ENCODE data around the gene ADCY10. TPM values are rescaled to one million over a fixed set of nuclear protein-coding genes. Genes with fewer than 3 reads are reported as not detected.

ADCY10 gene
- total and polyA plus RNA-seq, 2 of the 4 experiments (the other 2 are of a cell fraction), result under 0.01 to 0.03 TPM

DNA sequence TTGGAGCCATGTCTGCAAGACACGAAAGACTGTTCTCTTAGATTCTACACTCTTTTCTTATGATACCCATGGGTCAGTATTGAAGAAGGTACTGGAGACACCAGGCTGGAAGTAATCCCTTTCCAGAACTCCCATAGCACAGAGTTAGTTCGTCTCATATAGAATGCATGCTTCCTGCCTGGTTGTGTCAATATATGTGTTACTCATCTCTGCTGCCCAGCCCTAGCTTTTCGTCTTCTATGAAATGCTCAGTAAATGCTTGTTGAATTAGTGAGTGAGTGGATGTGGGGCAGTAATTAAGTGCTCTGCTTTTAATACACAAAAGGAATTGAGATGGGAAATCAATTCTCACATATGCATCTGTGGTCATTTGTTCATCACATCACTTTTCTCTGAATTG lies 32.1 kb downstream of the ADCY10 start:
- no CpG with 5 or more reads among the region's 3 CpGs for WGBS, 2 experiments (ENCODE audit: extremely low coverage in 2 of 2, insufficient read length in 1 of 2)
- Histone ChIP-seq H2BK5ac (ENCODE audit: low read depth, low read length, poor library complexity, severe bottlenecking) (peak overlapping the region; percentile 4), H3K56ac (ENCODE audit: extremely low read depth, insufficient read depth, low read length) (no peak overlapping the region), H3K9me1 (ENCODE audit: insufficient read depth, low read length) (peaks cover 3% of the 10 kb centered on the region; the same call in 1 of the 2 replicates), H3K4me2 (ENCODE audit: low read depth, low read length) (peak overlapping the region; percentile 52; the same call in 1 of the 2 replicates), H3K27me3 (ENCODE audit: control insufficient read depth, insufficient read depth, low read length) (no peaks in the 10 kb centered on the region), H2AK5ac (ENCODE audit: low read depth, low read length) (no peak overlapping the region), H4K5ac (ENCODE audit: low read depth, low read length) (peak overlapping the region; percentile 40; the same call in 1 of the 2 replicates), H3K4ac (ENCODE audit: low read depth, low read length) (no peak overlapping the region; the same call in 1 of the 2 replicates), H3K79me1 (ENCODE audit: low read depth in 1 of 2, low read length in 2 of 2) (no peaks in the 10 kb centered on the region), H3K23ac (ENCODE audit: low read depth, low read length) (no peak overlapping the region), H4K20me1 (ENCODE audit: insufficient read depth, low read length) (no peaks in the 10 kb centered on the region), H4K91ac (ENCODE audit: insufficient read depth, low read depth, low read length) (no peak overlapping the region), H4K8ac (ENCODE audit: low read depth in 2 of 2, low read length in 2 of 2) (no peak overlapping the region), H2BK15ac (ENCODE audit: low read depth, low read length) (no peak overlapping the region), H3K4me1 (ENCODE audit: control insufficient read depth, insufficient read depth, low read length) (peaks cover 10% of the 10 kb centered on the region), H3K9ac (ENCODE audit: low read depth, low read length) (no peak overlapping the region), H3K14ac (replicated peaks; ENCODE audit: low read depth, low read length) (0 out of 2 replicates have a peak overlapping the region, but pooled peaks have one; percentile 12), H3K9me3 (ENCODE audit: control insufficient read depth, insufficient read depth, low read length) (no peaks in the 10 kb centered on the region), H2BK20ac (ENCODE audit: low read depth, low read length) (no peak overlapping the region), H3K36me3 (ENCODE audit: control insufficient read depth, insufficient read depth, low read length) (no peaks in the 10 kb centered on the region), H2AK9ac (replicated peaks; ENCODE audit: low read depth, low read length, poor library complexity) (no peak overlapping the region), H3K18ac (ENCODE audit: low read depth, low read length) (peak overlapping the region; percentile 56; the same call in 1 of the 2 replicates), H2AFZ (replicated peaks; ENCODE audit: low read length, poor library complexity) (no peak overlapping the region), H3K27ac (ENCODE audit: insufficient read depth, low read length) (no peak overlapping the region), H3K4me3 (ENCODE audit: insufficient read depth, low read depth, low read length) (no peak overlapping the region), H2BK120ac (ENCODE audit: low read depth, low read length) (no peak overlapping the region)
- DNase-seq (peak; percentile 64), ATAC-seq (ENCODE audit: low read depth) (peak; percentile 87)
- dilution Hi-C loops (cut with HindIII; ENCODE audit: low sequenced_read_pairs, unreplicated experiment), result no loop called here
- BruUV-seq (replicated peaks), result no TSS peak
- ChIA-PET POLR2A (ENCODE audit: unreplicated experiment) (no interaction called here), CTCF (interaction anchor here (0.6 to 1.4 kb wide), 2 partner anchors 20 to 35 kb away, joined by 3 to 8 read pairs; no protein-coding TSS in a partner anchor)
- in situ Hi-C loops (cut with MboI; ENCODE audit: low sequenced_read_pairs), result no loop called here
- intact Hi-C loops (cut with micrococcal nuclease), result no loop called here
- TF ChIP-seq SMC3 (IDR thresholded peaks at IDR 0.05; ENCODE audit: low read depth, low read length), result no peak
- TF ChIP-seq MXI1 (IDR thresholded peaks at IDR 0.05; ENCODE audit: borderline replicate concordance, low read depth, low read length), result no peak
- TF ChIP-seq RAD21 (IDR thresholded peaks at IDR 0.05; ENCODE audit: low read length), result no peak
- TF ChIP-seq FOS (IDR thresholded peaks at IDR 0.05; ENCODE audit: low read depth, low read length), result no peak
- TF ChIP-seq CHD1 (IDR thresholded peaks at IDR 0.05; ENCODE audit: low read depth, low read length), result no peak
- TF ChIP-seq, protein P1, sequence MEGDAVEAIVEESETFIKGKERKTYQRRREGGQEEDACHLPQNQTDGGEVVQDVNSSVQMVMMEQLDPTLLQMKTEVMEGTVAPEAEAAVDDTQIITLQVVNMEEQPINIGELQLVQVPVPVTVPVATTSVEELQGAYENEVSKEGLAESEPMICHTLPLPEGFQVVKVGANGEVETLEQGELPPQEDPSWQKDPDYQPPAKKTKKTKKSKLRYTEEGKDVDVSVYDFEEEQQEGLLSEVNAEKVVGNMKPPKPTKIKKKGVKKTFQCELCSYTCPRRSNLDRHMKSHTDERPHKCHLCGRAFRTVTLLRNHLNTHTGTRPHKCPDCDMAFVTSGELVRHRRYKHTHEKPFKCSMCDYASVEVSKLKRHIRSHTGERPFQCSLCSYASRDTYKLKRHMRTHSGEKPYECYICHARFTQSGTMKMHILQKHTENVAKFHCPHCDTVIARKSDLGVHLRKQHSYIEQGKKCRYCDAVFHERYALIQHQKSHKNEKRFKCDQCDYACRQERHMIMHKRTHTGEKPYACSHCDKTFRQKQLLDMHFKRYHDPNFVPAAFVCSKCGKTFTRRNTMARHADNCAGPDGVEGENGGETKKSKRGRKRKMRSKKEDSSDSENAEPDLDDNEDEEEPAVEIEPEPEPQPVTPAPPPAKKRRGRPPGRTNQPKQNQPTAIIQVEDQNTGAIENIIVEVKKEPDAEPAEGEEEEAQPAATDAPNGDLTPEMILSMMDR (conservative IDR thresholded peaks at IDR 0.05; ENCODE audit: low read depth, low read length), result no peak
- no peak for TF ChIP-seq MAZ (IDR thresholded peaks at IDR 0.05; ENCODE audit: borderline replicate concordance, low read depth, low read length)
- no peak for TF ChIP-seq POLR2A (IDR thresholded peaks at IDR 0.05; ENCODE audit: low read depth, low read length)
- no peak for TF ChIP-seq CEBPB (IDR thresholded peaks at IDR 0.05; ENCODE audit: low read depth, low read length)
- TF ChIP-seq RFX5 (IDR thresholded peaks at IDR 0.05; ENCODE audit: low read depth, low read length), result no peak
- no peak for TF ChIP-seq BHLHE40 (IDR thresholded peaks at IDR 0.05; ENCODE audit: low read depth, low read length)
- TF ChIP-seq MAFK (IDR thresholded peaks at IDR 0.05; ENCODE audit: low read depth, low read length), result no peak

All from IMR-90 (cell line).